ENCODE measurements around the gene NUTF2.
"Not testable (repeated sequence)": the region's sequence is repeated elsewhere in the genome, so short reads cannot be mapped to it uniquely, and the experiment has no call there.

The NUTF2 gene
- total RNA-seq = 35.7 to 36.1 reads per million in 2 donors

- DNase-seq = peak; percentile 86
These were observed at the start of gene NUTF2 for GRCh38 chr16:67846320-67847063. NUTF2 (plus strand) TSS chr16:67846933; CDS start chr16:67865131, 18,198 bp downstream.

- no peak for DNase-seq
These were observed 46.3 kb upstream of the NUTF2 start for GRCh38 chr16:67800338-67800926.

GRCh38 chr16:67801241-67801640, 45.5 kb upstream of the NUTF2 start:
- no peak for DNase-seq

GRCh38 chr16:67801883-67802282, 44.9 kb upstream of the NUTF2 start:
- no peak for DNase-seq

GRCh38 chr16:67803894-67804293, 42.8 kb upstream of the NUTF2 start:
- no peak for DNase-seq

- no peak for DNase-seq
These were observed 41.7 kb upstream of the NUTF2 start for GRCh38 chr16:67804853-67805542.

- no peak for DNase-seq
These were observed 40.9 kb upstream of the NUTF2 start for GRCh38 chr16:67805718-67806427.

GRCh38 chr16:67806428-67807147, 40.1 kb upstream of the NUTF2 start, which contains the start of the genes RANBP10 and TSNAXIP1:
RANBP10 (minus strand) TSS chr16:67806560; CDS start chr16:67806536, 24 bp downstream.
TSNAXIP1 (plus strand) TSS chr16:67806889; CDS start chr16:67807150, 261 bp downstream.
- DNase-seq = peak; percentile 85

- no peak for DNase-seq
These were observed 39.5 kb upstream of the NUTF2 start for GRCh38 chr16:67807148-67807682.

- no peak for DNase-seq
These were observed 34.8 kb upstream of the NUTF2 start for GRCh38 chr16:67811899-67812298.

- no peak for DNase-seq
These were observed 32.2 kb upstream of the NUTF2 start for GRCh38 chr16:67814567-67814966.

GRCh38 chr16:67820608-67821259, 26.0 kb upstream of the NUTF2 start:
- no peak for DNase-seq

- DNase-seq = no peak
These were observed 24.2 kb upstream of the NUTF2 start for GRCh38 chr16:67822511-67822910.

GRCh38 chr16:67825119-67825518, 21.6 kb upstream of the NUTF2 start:
- DNase-seq = no peak

GRCh38 chr16:67825906-67826305, 20.8 kb upstream of the NUTF2 start:
- DNase-seq = no peak

GRCh38 chr16:67828651-67829050, 18.1 kb upstream of the NUTF2 start:
- no peak for DNase-seq

- no peak for DNase-seq
These were observed 13.7 kb upstream of the NUTF2 start for GRCh38 chr16:67833030-67833414.

GRCh38 chr16:67833415-67834241, 13.1 kb upstream of the NUTF2 start:
- peak; percentile 67 for DNase-seq

- DNase-seq = no peak
These were observed 12.5 kb upstream of the NUTF2 start for GRCh38 chr16:67834242-67834614.

- DNase-seq = not testable (repeated sequence)
These were observed 9.5 kb upstream of the NUTF2 start for GRCh38 chr16:67837190-67837589.

GRCh38 chr16:67837811-67838210, 8.9 kb upstream of the NUTF2 start:
- no peak for DNase-seq

Data from activated gamma-delta T cell (primary cell).